HFFc6 (cell line): ENCODE data around the gene PLXND1. TPM values are rescaled to one million over a fixed set of nuclear protein-coding genes. Genes with fewer than 3 reads are reported as not detected.

ENCODE experiments used
- DNase-seq: peaks from one replicate; pipeline ENCODE4 v3.0.0-alpha.2; 2018
- H3K27ac Mint-ChIP-seq: 2 replicates; pipeline ENCODE4 v1.8.0; 2020; ENCODE audit warnings: mild to moderate bottlenecking, mixed read lengths
- H3K27me3 Mint-ChIP-seq: 2 replicates; pipeline ENCODE4 v1.8.0; 2021; ENCODE audit warnings: mild to moderate bottlenecking, moderate library complexity, mixed read lengths; ENCODE audit not compliant: insufficient read depth
- H3K36me3 Mint-ChIP-seq: 2 replicates; pipeline ENCODE4 v1.8.0; 2021; ENCODE audit warnings: low read depth, mixed read lengths
- H3K4me1 Mint-ChIP-seq: 2 replicates; pipeline ENCODE4 v1.8.0; 2020; ENCODE audit warnings: low read depth, mixed read lengths
- H3K4me3 Mint-ChIP-seq: 2 replicates; pipeline ENCODE4 v1.8.0; 2020; ENCODE audit warnings: mild to moderate bottlenecking, moderate library complexity, mixed read lengths
- H3K9me3 Mint-ChIP-seq: 2 replicates; pipeline ENCODE4 v1.8.0; 2020; ENCODE audit warnings: mild to moderate bottlenecking, mixed read lengths
- CTCF ChIP-seq: fragments of 200-600 bp; sonication (generic); IDR thresholded peaks from 2 replicates; pipeline ENCODE4 v1.5.0; 2021; ENCODE audit warnings: antibody characterized with exemption, mild to moderate bottlenecking
- total RNA-seq, 6 experiments: library from RNA; stranded (reverse); fragmentation: NEBNext Ultra II Directional; extraction: Animal tissue kit (Norgen Biotek cat#: 25700); gene quantifications; 2 replicates in 1 of 6; 3 replicates in 5 of 6; pipeline ENCODE4 v1.2.3, GENCODE V29; 2021

The PLXND1 gene
- total RNA-seq, 6 experiments from 2014 or later, result 86.7 to 118 (median 108) TPM

GRCh38 chr3:129576514-129577352, 29.7 kb downstream of the PLXND1 start:
- Mint-ChIP-seq H3K4me3 (no peak overlapping the region), H3K36me3 (no peaks in the 10 kb centered on the region), H3K4me1 (no peaks in the 10 kb centered on the region), H3K27me3 (peaks cover 2% of the 10 kb centered on the region), H3K27ac (no peak overlapping the region), H3K9me3 (no peaks in the 10 kb centered on the region)
- no peak for TF ChIP-seq CTCF
- no peak for DNase-seq

- TF ChIP-seq CTCF, result no peak
- DNase-seq, result no peak
- no peak overlapping the region for H3K27ac Mint-ChIP-seq
- H3K4me1 Mint-ChIP-seq, result no peaks in the 10 kb centered on the region
- H3K4me3 Mint-ChIP-seq, result no peak overlapping the region
- H3K36me3 Mint-ChIP-seq, result no peaks in the 10 kb centered on the region
- H3K9me3 Mint-ChIP-seq, result no peaks in the 10 kb centered on the region
- H3K27me3 Mint-ChIP-seq, result peaks cover 2% of the 10 kb centered on the region
Observed at GRCh38 chr3:129575997-129576384, 30.5 kb downstream of the PLXND1 start.

GRCh38 chr3:129575233-129575996, 31.1 kb downstream of the PLXND1 start:
- peak; percentile 17; the same call in 1 of the 2 replicates for TF ChIP-seq CTCF
- no peaks in the 10 kb centered on the region for H3K4me1 Mint-ChIP-seq
- H3K27ac Mint-ChIP-seq, result no peak overlapping the region
- no peak overlapping the region for H3K4me3 Mint-ChIP-seq
- H3K9me3 Mint-ChIP-seq, result no peaks in the 10 kb centered on the region
- no peak for DNase-seq
- H3K36me3 Mint-ChIP-seq, result no peaks in the 10 kb centered on the region
- peaks cover 2% of the 10 kb centered on the region for H3K27me3 Mint-ChIP-seq

GRCh38 chr3:129574206-129574605, 32.3 kb downstream of the PLXND1 start:
- no peak overlapping the region for H3K4me3 Mint-ChIP-seq

GRCh38 chr3:129573493-129573892, 33.0 kb downstream of the PLXND1 start:
- no peak overlapping the region for H3K27ac Mint-ChIP-seq

More at GRCh38 chr3:129574206-129574605, 32.3 kb downstream of the PLXND1 start:
- no peak for TF ChIP-seq CTCF
- H3K27me3 Mint-ChIP-seq, result peaks cover 2% of the 10 kb centered on the region
- no peaks in the 10 kb centered on the region for H3K9me3 Mint-ChIP-seq
- no peaks in the 10 kb centered on the region for H3K36me3 Mint-ChIP-seq
- no peak overlapping the region for H3K27ac Mint-ChIP-seq
- no peaks in the 10 kb centered on the region for H3K4me1 Mint-ChIP-seq
- DNase-seq, result no peak

More at GRCh38 chr3:129573493-129573892, 33.0 kb downstream of the PLXND1 start:
- Mint-ChIP-seq H3K36me3 (no peaks in the 10 kb centered on the region), H3K4me3 (no peak overlapping the region), H3K9me3 (no peaks in the 10 kb centered on the region), H3K27me3 (peaks cover 2% of the 10 kb centered on the region), H3K4me1 (no peaks in the 10 kb centered on the region)
- no peak for DNase-seq
- TF ChIP-seq CTCF, result no peak
